GM12873 (cell line): ENCODE data around the gene INF2.

Experiments used
- TF ChIP-seq, protein P1 (sequence below): IDR thresholded peaks from 2 replicates; pipeline ENCODE4 v1.5.1; 2012; ENCODE audit warnings: low read depth, mild to moderate bottlenecking, moderate library complexity, low read length, control low read depth; ENCODE audit not compliant: insufficient read depth; ENCODE audit errors: missing control alignments

Gene INF2

DNA sequence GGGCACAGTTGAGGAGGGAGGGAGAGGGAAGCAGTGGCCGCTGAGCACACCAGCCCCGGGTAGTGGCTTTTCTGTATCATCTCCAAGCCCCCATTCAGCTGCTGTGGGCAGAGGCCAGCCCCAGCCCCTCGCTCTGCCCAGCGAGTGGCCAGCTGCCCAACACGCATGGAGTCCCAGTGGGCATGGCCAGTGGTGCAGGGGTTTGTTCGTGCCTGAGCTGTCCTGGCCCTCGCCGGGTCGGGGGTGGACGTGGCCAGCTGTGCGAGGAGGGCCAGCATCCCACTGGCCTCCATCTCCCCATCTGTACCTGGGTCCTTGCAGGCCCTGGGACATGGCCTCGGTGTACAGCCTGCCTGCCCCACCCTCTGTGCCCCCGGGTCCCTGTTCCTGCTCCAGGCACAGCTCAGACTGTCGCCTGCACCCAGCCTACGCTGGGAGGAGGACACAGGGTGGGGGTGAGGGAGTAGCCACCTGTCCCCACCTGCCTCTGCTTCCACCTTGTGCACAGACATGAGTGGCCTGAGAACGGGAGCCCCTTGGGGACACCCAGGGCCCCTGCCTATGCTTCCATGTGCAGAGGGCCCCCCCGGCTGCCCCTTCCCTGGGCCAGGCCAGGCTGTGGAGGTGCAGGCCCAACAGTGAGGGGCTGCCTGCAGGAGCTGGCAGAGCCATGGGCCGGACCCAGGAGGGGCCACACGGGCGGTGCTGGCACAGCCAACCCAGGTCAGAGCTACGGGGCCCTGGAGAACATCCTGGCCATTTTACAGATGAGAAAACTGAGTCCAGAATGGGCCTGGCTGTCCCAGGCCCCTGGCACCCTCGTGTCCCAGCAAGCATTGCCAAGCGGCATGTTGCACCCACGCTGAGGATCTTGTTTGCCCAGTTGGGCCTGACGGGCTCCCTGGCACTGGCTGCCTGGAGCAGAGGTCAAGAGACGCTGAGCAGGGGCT, 4.3 kb downstream of the INF2 start:
- TF ChIP-seq, protein P1, sequence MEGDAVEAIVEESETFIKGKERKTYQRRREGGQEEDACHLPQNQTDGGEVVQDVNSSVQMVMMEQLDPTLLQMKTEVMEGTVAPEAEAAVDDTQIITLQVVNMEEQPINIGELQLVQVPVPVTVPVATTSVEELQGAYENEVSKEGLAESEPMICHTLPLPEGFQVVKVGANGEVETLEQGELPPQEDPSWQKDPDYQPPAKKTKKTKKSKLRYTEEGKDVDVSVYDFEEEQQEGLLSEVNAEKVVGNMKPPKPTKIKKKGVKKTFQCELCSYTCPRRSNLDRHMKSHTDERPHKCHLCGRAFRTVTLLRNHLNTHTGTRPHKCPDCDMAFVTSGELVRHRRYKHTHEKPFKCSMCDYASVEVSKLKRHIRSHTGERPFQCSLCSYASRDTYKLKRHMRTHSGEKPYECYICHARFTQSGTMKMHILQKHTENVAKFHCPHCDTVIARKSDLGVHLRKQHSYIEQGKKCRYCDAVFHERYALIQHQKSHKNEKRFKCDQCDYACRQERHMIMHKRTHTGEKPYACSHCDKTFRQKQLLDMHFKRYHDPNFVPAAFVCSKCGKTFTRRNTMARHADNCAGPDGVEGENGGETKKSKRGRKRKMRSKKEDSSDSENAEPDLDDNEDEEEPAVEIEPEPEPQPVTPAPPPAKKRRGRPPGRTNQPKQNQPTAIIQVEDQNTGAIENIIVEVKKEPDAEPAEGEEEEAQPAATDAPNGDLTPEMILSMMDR, result no peak

DNA sequence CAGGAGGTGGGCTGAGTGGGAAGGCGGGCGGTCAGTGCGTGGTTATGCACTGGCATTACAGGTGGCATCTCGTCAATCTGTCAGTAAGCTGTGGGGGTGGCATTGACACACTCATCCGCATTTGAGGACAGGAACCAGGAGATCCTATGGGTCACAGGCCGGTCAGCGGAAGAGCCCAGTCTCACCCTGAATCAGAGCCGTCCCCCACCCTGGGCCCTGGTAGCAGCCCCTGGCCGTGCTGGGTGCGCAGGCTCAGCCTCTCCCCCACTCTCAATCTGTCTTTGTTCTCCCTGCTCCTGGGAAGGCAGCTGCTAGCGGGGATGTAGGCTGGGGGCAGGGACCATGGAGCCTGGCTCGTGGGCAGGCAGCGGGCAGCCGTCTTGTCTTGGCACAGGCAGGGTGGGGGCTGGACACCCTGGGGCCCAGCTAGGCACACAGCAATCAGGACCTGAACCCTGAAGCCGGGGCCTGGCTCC, 5.1 kb downstream of the INF2 start:
- TF ChIP-seq, protein P1, result no peak

DNA sequence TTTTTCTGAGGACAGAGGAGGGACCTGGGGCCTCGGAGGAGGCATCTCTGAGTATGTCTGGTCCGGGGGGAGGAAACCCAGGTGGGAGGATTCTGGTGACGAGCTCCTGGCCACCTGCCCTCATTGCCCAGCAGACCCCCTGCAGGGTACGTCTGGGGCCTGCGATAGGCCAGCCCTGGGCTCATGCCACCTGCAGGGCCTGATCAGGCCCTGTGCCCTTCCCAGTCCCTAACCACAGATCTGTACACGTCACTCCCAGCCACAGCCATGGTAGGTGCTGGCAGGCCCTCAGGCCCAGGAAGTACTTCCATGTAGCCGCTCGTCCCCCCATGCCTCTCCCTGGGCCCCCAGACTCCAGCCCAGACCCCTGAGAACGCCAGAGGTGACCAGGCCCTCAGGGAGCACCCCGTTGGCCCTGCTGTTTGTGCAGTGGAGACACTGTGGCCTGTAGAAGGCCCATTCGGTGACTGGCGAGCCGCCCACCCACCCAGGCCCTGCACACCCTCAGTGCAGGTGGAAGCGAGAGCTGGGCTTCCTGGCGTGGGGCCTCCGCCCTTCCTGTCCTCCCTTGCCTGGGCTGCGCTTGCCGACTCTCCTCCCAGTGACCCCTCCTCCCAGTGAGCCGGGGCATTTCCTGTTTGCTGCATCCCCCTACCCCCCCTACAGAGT, 5.7 kb downstream of the INF2 start:
- TF ChIP-seq, protein P1, result no peak

DNA sequence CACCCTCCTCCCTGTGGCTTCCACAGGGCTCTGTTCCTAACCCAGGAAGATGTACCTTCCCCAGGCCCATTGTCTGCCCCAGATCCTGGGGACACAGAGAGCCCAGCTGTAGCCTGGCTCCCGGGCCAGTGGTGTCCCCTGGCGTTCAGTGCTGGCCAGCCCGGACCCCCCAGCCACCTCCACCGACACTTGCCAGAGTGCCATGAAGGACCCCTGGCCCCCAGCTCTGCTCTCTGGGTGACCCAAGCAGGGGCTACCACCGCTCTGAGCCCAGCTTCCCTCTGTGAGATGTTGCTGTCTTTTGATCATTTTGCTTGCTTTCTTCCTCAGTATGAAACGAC, 6.2 kb downstream of the INF2 start:
- TF ChIP-seq, protein P1, result no peak

DNA sequence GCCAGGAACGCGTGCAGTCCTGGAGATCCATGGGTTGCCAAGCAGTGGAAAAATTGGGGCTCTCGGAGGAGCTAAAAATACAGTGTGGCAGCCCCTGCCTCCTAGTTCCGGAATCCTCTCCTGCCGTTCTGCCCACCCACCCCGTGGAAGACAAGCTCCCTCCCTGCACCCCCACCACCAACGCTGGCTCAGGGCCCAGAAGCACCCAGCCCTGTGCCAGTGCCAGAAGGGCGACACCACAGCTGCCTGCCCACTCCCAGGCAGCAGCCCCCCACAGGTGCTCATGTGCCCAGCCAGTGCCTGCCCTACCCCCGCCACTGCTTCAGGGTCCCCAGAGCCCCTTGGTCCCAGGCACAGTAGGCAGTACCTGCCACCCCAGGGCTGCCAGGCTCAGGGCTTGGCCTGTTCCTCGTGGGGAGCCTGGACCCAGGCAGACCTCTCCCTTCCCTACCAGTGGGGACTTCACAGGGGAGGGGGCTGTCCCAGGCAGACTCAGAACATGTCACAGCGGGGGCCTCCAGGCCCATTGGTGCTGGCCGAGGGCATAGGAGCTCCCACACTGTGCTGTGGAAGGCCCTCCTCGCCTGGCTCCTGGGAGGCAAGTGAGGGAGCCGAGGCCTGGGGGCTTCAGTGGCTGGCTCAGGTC, 7.4 kb downstream of the INF2 start:
- TF ChIP-seq, protein P1, result no peak

DNA sequence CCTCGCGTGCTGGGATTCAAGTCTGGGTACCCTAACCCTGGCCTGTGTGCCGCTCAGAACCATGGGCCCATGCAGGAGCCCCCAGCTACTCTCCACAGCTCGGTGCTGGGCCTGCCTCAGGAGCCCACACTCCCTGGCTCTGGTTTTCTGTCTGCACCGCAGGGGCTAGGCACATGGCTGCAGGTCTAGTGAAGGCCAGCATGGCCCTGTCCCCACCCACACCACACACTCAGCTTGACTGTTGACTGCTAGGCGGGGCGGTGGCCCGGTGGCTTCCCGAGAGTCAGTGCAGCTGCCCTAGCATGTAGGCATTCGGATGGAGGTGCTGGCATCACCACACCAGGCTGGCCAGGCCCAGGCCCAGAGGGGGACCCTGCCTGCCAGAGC, 7.9 kb downstream of the INF2 start:
- TF ChIP-seq, protein P1, result no peak

DNA sequence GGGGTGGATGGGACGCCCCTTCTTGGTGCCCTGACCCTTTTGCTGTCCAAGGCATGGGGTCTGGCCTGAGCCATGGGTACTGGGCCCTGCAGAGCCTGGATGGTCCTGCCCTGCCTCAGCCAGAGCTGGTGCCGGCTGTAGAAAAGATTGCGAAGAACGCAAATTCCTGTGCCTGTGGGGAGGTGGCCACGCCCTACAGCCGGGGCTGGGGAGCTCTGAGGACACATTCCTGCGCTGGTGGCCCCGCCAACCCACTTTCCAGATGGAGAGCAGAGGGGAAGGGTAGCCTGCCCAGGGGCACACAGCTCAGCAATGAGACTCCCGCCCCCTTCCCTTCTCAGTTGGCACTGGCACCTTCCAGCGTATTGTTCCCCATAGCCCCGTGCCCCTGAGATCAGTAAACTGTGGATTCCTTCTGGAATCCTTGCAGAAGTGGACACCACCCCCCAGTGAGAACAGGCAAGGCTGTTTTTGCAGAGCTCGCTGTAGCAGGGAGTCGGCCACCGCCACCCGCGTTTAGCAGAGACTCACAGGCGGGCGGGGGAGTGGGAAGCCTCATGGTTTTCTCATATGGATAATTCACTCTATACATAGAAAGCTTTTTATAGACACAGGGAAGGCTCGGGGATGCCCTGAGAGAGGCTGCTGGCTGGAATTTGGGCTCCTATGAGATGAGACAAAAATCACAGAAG, 8.6 kb downstream of the INF2 start:
- TF ChIP-seq, protein P1, result no peak
